Astrocyte (in vitro differentiated cells and primary cell): ENCODE results near the gene MFGE8. TPM values are rescaled to one million over a fixed set of nuclear protein-coding genes. Genes with fewer than 3 reads are reported as not detected.

Experiments used
- DNase-seq: peaks from one replicate; pipeline ENCODE4 v3.0.0-alpha.2; 2010; ENCODE audit warnings: low read depth
- FAIRE-seq: peaks from 2 replicates; lab custom pipeline; 2011; peaks lifted over from hg19 to GRCh38; lab: Jason Lieb, UNC
- H2AFZ ChIP-seq: 2 replicates; pipeline ENCODE4 v1.6.0; 2012; ENCODE audit warnings: low read depth, low read length, inconsistent platforms
- H3K27ac ChIP-seq: 2 replicates; pipeline ENCODE4 v1.5.1; 2011; ENCODE audit warnings: low read depth, low read length, inconsistent platforms
- H3K27me3 ChIP-seq: 2 replicates; pipeline ENCODE4 v1.6.0; 2011; ENCODE audit warnings: low read length, inconsistent platforms; ENCODE audit not compliant: insufficient read depth
- H3K36me3 ChIP-seq: 2 replicates; pipeline ENCODE4 v1.5.1; 2011; ENCODE audit warnings: low read length, inconsistent platforms; ENCODE audit not compliant: insufficient read depth
- H3K4me1 ChIP-seq: 2 replicates; pipeline ENCODE4 v1.5.1; 2011; ENCODE audit warnings: low read length, inconsistent platforms; ENCODE audit not compliant: insufficient read depth
- H3K4me2 ChIP-seq: 2 replicates; pipeline ENCODE4 v1.6.0; 2012; ENCODE audit warnings: low read length, inconsistent platforms
- H3K4me3 ChIP-seq: 2 replicates; pipeline ENCODE4 v1.5.1; 2011; ENCODE audit warnings: low read depth, mild to moderate bottlenecking, low read length, inconsistent platforms; ENCODE audit not compliant: insufficient read depth
- H3K79me2 ChIP-seq: 2 replicates; pipeline ENCODE4 v1.6.0; 2012; ENCODE audit warnings: mild to moderate bottlenecking, low read length, inconsistent platforms; ENCODE audit not compliant: insufficient read depth
- H3K9ac ChIP-seq: 2 replicates; pipeline ENCODE4 v1.6.0; 2012; ENCODE audit warnings: mild to moderate bottlenecking, low read length, inconsistent platforms
- H3K9me3 ChIP-seq: 2 replicates; pipeline ENCODE4 v1.5.1; 2012; ENCODE audit warnings: low read depth, mild to moderate bottlenecking, low read length, inconsistent platforms; ENCODE audit not compliant: insufficient read depth
- H4K20me1 ChIP-seq: 2 replicates; pipeline ENCODE4 v1.6.0; 2012; ENCODE audit warnings: low read length, inconsistent platforms; ENCODE audit not compliant: insufficient read depth
- H3K27ac Mint-ChIP-seq: one replicate; pipeline ENCODE4 v1.8.0; 2021; ENCODE audit warnings: mild to moderate bottlenecking, mixed read lengths; ENCODE audit not compliant: unreplicated experiment
- H3K27me3 Mint-ChIP-seq: one replicate; pipeline ENCODE4 v1.8.0; 2021; ENCODE audit warnings: low read depth, mixed read lengths; ENCODE audit not compliant: unreplicated experiment
- H3K36me3 Mint-ChIP-seq: one replicate; pipeline ENCODE4 v1.8.0; 2021; ENCODE audit warnings: low read depth, mixed read lengths; ENCODE audit not compliant: unreplicated experiment
- H3K4me1 Mint-ChIP-seq: one replicate; pipeline ENCODE4 v1.8.0; 2021; ENCODE audit warnings: low read depth, mixed read lengths; ENCODE audit not compliant: unreplicated experiment
- H3K4me3 Mint-ChIP-seq: one replicate; pipeline ENCODE4 v1.8.0; 2021; ENCODE audit warnings: mild to moderate bottlenecking, moderate library complexity, mixed read lengths; ENCODE audit not compliant: unreplicated experiment
- H3K9me3 Mint-ChIP-seq: one replicate; pipeline ENCODE4 v1.8.0; 2021; ENCODE audit warnings: mild to moderate bottlenecking, mixed read lengths; ENCODE audit not compliant: unreplicated experiment
- CTCF ChIP-seq: IDR thresholded peaks from 2 replicates; pipeline ENCODE4 v1.5.1; 2011; ENCODE audit warnings: low read depth, mild to moderate bottlenecking, inconsistent platforms, low read length, moderate library complexity; ENCODE audit not compliant: insufficient read depth
- EZH2 ChIP-seq: IDR thresholded peaks from 2 replicates; pipeline ENCODE4 v1.6.1; 2012; ENCODE audit warnings: mild to moderate bottlenecking, low read length, inconsistent platforms; ENCODE audit not compliant: insufficient read depth
- total RNA-seq: library from RNA; stranded (reverse); gene quantifications from 2 replicates; pipeline ENCODE4 v1.2.1, GENCODE V29; 2021

MFGE8 gene
- total RNA-seq, 1 donor from 2014 or later, result 276 TPM

GRCh38 chr15:88877906-88878305 lies 35.3 kb downstream of the MFGE8 start:
- Histone ChIP-seq H2AFZ (no peak overlapping the region), H3K27me3 (no peaks in the 10 kb centered on the region), H3K9me3 (no peaks in the 10 kb centered on the region), H3K36me3 (no peaks in the 10 kb centered on the region), H3K79me2 (no peaks in the 10 kb centered on the region), H3K4me2 (no peak overlapping the region), H3K4me1 (peaks cover 10% of the 10 kb centered on the region), H3K4me3 (no peak overlapping the region), H4K20me1 (no peaks in the 10 kb centered on the region), H3K27ac (no peak overlapping the region), H3K9ac (no peak overlapping the region)
- DNase-seq, result no peak
- Mint-ChIP-seq H3K27ac (no peak overlapping the region), H3K9me3 (peaks cover 2% of the 10 kb centered on the region), H3K4me3 (no peak overlapping the region), H3K36me3 (peaks cover 8% of the 10 kb centered on the region), H3K27me3 (peaks cover 14% of the 10 kb centered on the region), H3K4me1 (peaks cover 3% of the 10 kb centered on the region)
- TF ChIP-seq CTCF (no peak), EZH2 (no peak)
- FAIRE-seq, result no peak

- Histone ChIP-seq H3K4me3 (no peak overlapping the region), H3K4me2 (no peak overlapping the region), H4K20me1 (no peaks in the 10 kb centered on the region), H3K27me3 (peaks cover 4% of the 10 kb centered on the region), H3K9ac (no peak overlapping the region), H3K4me1 (peaks cover 6% of the 10 kb centered on the region), H3K9me3 (no peaks in the 10 kb centered on the region), H3K36me3 (no peaks in the 10 kb centered on the region), H3K27ac (no peak overlapping the region), H3K79me2 (no peaks in the 10 kb centered on the region), H2AFZ (no peak overlapping the region)
- Mint-ChIP-seq H3K4me1 (no peaks in the 10 kb centered on the region), H3K36me3 (peaks cover 8% of the 10 kb centered on the region), H3K4me3 (no peak overlapping the region), H3K27ac (no peak overlapping the region), H3K27me3 (peaks cover 19% of the 10 kb centered on the region), H3K9me3 (peaks cover 3% of the 10 kb centered on the region)
- DNase-seq (no peak), FAIRE-seq (no peak)
- TF ChIP-seq CTCF (no peak), EZH2 (no peak)
These were observed 35.8 kb downstream of the MFGE8 start for GRCh38 chr15:88877415-88877814.

GRCh38 chr15:88876573-88876972 lies 36.6 kb downstream of the MFGE8 start:
- no peak overlapping the region for H3K9ac ChIP-seq
- TF ChIP-seq CTCF (no peak), EZH2 (no peak)
- no peaks in the 10 kb centered on the region for H3K4me1 Mint-ChIP-seq
- no peaks in the 10 kb centered on the region for H3K9me3 ChIP-seq
- no peaks in the 10 kb centered on the region for H3K36me3 ChIP-seq
- H3K27ac Mint-ChIP-seq, result no peak overlapping the region
- no peaks in the 10 kb centered on the region for H3K79me2 ChIP-seq
- H3K27ac ChIP-seq, result no peak overlapping the region
- H3K36me3 Mint-ChIP-seq, result peaks cover 8% of the 10 kb centered on the region
- H3K4me3 Mint-ChIP-seq, result no peak overlapping the region
- H2AFZ ChIP-seq, result no peak overlapping the region
- no peak for FAIRE-seq
- H3K9me3 Mint-ChIP-seq, result peaks cover 4% of the 10 kb centered on the region
- no peak overlapping the region for H3K4me3 ChIP-seq
- no peak for DNase-seq
- H3K4me2 ChIP-seq, result no peak overlapping the region
- H3K4me1 ChIP-seq, result no peaks in the 10 kb centered on the region
- H3K27me3 Mint-ChIP-seq, result peaks cover 27% of the 10 kb centered on the region
- H4K20me1 ChIP-seq, result no peaks in the 10 kb centered on the region
- peaks cover 10% of the 10 kb centered on the region for H3K27me3 ChIP-seq
